B cell (primary cell): Measurements from ENCODE around the gene CLCN5.

Source experiments
- CTCF ChIP-seq: fragments of 200-600 bp; IDR thresholded peaks from one replicate; pipeline ENCODE4 v1.8.0; 2022; ENCODE audit warnings: antibody characterized with exemption, mild to moderate bottlenecking
- EZH2 ChIP-seq: IDR thresholded peaks from 2 replicates; pipeline ENCODE4 v1.6.1; 2012; ENCODE audit warnings: borderline replicate concordance, low read depth, mild to moderate bottlenecking, moderate library complexity, low read length; ENCODE audit not compliant: insufficient read depth, poor library complexity, severe bottlenecking

GRCh38 chrX:49880668-49881067 lies 41.7 kb upstream of the CLCN5 start:
- TF ChIP-seq CTCF (no peak), EZH2 (no peak)
